Measurements from ENCODE around the gene SPOCD1. TPM values are rescaled to one million over a fixed set of nuclear protein-coding genes. Genes with fewer than 3 reads are reported as not detected.

SPOCD1 gene
- polyA plus RNA-seq, 1 experiment = 78.8 TPM

GRCh38 chr1:31776032-31776431, 39.8 kb downstream of the SPOCD1 start:
- H3K4me3 ChIP-seq (ENCODE audit: low read depth, low read length) = no peak overlapping the region
- ChIA-PET POLR2A (no interaction called here), CTCF (interaction anchor here (1.2 kb wide), 1 partner anchor 13 kb away, joined by 3 read pairs; no protein-coding TSS in a partner anchor)
- no peak overlapping the region for H3K27ac ChIP-seq (ENCODE audit: low read depth, low read length)
- peaks cover 44% of the 10 kb centered on the region for H3K27me3 ChIP-seq (ENCODE audit: control insufficient read depth, insufficient read depth, low read length)
- TF ChIP-seq CTCF (IDR thresholded peaks at IDR 0.05; ENCODE audit: low read depth, low read length) = no peak
- no peak for DNase-seq (ENCODE audit: low read depth, low spot score)
- H3K9me3 ChIP-seq (ENCODE audit: control insufficient read depth, insufficient read depth, low read length) = no peaks in the 10 kb centered on the region; the same call in 1 of the 2 replicates

- CTCF ChIA-PET = interaction anchor here (0.6 to 1.2 kb wide), 2 partner anchors 14 kb away, joined by 3 to 4 read pairs; no protein-coding TSS in a partner anchor
Measured at GRCh38 chr1:31775210-31775999, 40.4 kb downstream of the SPOCD1 start.

GRCh38 chr1:31774495-31774894, 41.3 kb downstream of the SPOCD1 start:
- TF ChIP-seq CTCF (IDR thresholded peaks at IDR 0.05; ENCODE audit: low read depth, low read length) = no peak
- no peak overlapping the region for H3K27ac ChIP-seq (ENCODE audit: low read depth, low read length)
- no peak for DNase-seq (ENCODE audit: low read depth, low spot score)
- POLR2A ChIA-PET = no interaction called here
- no peak overlapping the region for H3K4me3 ChIP-seq (ENCODE audit: low read depth, low read length)
- H3K9me3 ChIP-seq (ENCODE audit: control insufficient read depth, insufficient read depth, low read length) = no peaks in the 10 kb centered on the region; the same call in 1 of the 2 replicates
- H3K27me3 ChIP-seq (ENCODE audit: control insufficient read depth, insufficient read depth, low read length) = peaks cover 46% of the 10 kb centered on the region
- CTCF ChIA-PET = no interaction called here

More at GRCh38 chr1:31775210-31775999, 40.4 kb downstream of the SPOCD1 start:
- DNase-seq (ENCODE audit: low read depth, low spot score) = no peak
- peaks cover 46% of the 10 kb centered on the region for H3K27me3 ChIP-seq (ENCODE audit: control insufficient read depth, insufficient read depth, low read length)
- POLR2A ChIA-PET = no interaction called here
- TF ChIP-seq CTCF (IDR thresholded peaks at IDR 0.05; ENCODE audit: low read depth, low read length) = no peak
- no peak overlapping the region for H3K4me3 ChIP-seq (ENCODE audit: low read depth, low read length)
- no peaks in the 10 kb centered on the region; the same call in 1 of the 2 replicates for H3K9me3 ChIP-seq (ENCODE audit: control insufficient read depth, insufficient read depth, low read length)
- no peak overlapping the region for H3K27ac ChIP-seq (ENCODE audit: low read depth, low read length)

GRCh38 chr1:31773861-31774260, 42.0 kb downstream of the SPOCD1 start:
- POLR2A ChIA-PET = no interaction called here
- H3K4me3 ChIP-seq (ENCODE audit: low read depth, low read length) = no peak overlapping the region

More at GRCh38 chr1:31773861-31774260, 42.0 kb downstream of the SPOCD1 start:
- peaks cover 49% of the 10 kb centered on the region for H3K27me3 ChIP-seq (ENCODE audit: control insufficient read depth, insufficient read depth, low read length)
- TF ChIP-seq CTCF (IDR thresholded peaks at IDR 0.05; ENCODE audit: low read depth, low read length) = no peak
- H3K27ac ChIP-seq (ENCODE audit: low read depth, low read length) = no peak overlapping the region
- CTCF ChIA-PET = interaction anchor here (1.4 to 1.6 kb wide), 2 partner anchors 12 to 190 kb away, joined by 3 to 5 read pairs; no protein-coding TSS in a partner anchor
- no peaks in the 10 kb centered on the region; the same call in 1 of the 2 replicates for H3K9me3 ChIP-seq (ENCODE audit: control insufficient read depth, insufficient read depth, low read length)
- no peak for DNase-seq (ENCODE audit: low read depth, low spot score)

Data from AG04450 (cell line).